ENCODE measurements around the gene CABP7.

Gene CABP7

GRCh38 chr22:29702000-29702930, 17.5 kb upstream of the CABP7 start:
- no peak for DNase-seq (ENCODE audit: low read depth)

DNA sequence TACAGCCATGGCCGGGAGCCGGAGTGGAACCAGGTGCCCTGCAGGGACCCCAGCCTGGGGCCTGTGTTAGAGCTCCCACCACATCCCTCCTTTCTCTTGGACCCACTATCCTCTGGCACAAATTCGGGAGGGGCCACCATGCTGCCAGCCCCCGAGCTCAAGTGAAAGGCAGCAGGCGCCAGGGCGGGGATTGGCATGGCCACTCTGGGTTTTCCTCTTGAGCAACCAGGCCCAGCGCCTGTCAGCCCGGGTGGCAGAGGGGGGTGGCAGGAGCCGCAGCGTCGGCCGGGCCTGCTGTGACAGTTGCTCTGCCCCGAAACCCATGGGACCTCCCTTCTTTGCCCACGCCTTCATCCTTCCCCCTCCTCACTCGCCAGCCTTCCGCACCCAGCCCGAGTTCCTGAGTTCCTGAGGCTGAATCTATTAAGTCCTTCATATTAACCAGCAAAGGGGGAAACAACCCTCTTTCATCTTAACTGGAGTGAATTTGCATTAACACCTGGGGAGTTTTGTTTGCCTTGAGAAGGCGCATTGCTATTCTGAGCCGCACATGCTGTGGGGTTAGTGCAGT, 16.8 kb upstream of the CABP7 start:
- no peak for DNase-seq (ENCODE audit: low read depth)

DNA sequence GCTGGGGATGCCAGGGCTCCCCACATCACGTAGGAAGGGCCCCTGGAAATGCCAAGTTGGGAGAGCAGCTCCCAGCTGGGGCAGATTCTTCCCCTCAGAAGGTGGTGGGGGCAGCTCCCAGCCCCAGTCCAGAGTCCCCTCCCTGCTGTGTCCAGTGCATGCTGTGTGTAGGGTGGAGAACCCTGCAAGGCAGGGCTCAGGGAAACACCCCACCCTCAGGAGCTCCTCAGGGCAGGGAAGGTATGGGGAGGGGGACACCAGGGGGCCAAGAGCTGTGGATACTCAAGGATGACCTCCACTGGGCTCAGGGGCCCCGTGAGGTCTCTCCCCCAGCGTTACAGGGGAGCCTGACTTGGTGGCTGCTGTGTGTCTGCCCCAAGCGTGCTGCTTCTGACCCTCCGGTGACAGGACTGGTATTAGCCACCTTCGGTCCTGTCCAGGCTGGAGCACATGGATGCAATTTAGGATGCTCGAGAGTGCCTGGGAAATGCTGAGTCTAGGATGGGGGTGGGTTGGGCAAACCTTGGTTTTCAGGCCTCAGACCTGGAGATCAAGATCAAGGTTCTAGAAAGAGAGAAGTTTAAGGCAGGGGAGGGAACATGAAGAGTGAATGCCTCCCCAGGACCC, 16.1 kb upstream of the CABP7 start:
- DNase-seq (ENCODE audit: low read depth), result no peak

- DNase-seq (ENCODE audit: low read depth), result no peak
These were observed 15.1 kb upstream of the CABP7 start for GRCh38 chr22:29704528-29705285.

DNA sequence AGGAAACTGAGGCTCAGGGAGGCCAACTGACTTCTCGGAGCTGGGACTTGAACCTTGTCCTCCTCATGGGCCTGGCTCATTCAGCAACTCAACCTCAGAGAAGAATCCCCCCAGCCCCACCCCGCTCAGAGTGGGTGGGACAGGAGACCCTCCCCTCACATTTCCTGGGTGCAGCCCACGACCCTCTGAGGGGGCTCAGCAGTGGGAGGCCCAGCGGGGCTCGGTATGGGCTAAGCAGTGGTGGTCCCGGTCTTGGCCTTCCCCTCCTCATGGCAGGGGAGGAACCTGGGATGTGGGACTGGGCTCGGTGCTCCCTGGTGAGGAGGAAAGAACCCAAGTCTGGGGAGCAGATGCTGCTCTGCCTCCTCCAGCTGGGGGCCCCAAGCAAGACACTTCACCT, 14.2 kb upstream of the CABP7 start:
- no peak for DNase-seq (ENCODE audit: low read depth)

DNA sequence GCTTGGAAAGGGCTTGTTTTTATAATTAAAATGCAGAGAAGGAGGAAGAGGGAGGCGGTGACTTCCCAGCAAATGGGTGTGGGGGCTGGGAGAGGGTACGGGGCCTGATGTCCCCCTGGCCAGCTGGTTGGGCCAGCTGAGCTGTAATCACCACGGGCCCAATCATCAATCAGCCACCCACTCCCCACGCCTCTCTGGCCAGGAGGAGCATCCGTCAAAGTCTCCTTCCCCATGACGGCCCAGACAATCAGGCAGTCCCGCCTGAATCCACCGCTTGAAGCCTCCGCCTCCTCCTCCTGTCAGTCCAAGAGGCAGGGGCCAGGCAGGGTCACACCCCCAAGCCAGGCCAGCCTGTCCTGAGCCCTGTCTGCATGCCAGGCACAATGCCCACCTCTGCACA, 13.3 kb upstream of the CABP7 start:
- no peak for DNase-seq (ENCODE audit: low read depth)

GRCh38 chr22:29707010-29707409, 12.8 kb upstream of the CABP7 start:
- DNase-seq (ENCODE audit: low read depth), result no peak

DNA sequence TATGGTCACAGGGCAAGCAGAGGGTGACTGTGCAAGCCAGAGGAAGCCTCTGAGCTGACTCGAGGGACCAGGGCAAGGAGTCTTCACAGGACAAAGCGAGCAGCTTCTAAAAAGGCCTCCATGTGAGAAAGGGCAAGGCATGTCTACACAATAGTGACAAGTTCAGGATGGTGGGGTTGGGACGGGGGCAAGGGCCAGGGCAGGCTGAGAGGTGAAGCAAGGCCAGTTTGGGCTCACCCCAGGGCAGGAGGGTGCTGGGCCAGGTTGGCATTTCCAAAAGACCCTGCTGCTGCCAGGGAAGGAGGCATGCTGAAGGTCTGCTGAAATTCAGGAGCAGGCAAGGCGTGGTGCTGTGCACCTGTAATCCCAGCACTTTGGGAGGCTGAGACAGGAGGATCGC, 12.3 kb upstream of the CABP7 start:
- no peak for DNase-seq (ENCODE audit: low read depth)

- DNase-seq (ENCODE audit: low read depth), result no peak
These were observed 9.6 kb upstream of the CABP7 start for GRCh38 chr22:29710193-29710592.

- DNase-seq (ENCODE audit: low read depth), result no peak
These were observed 8.7 kb upstream of the CABP7 start for GRCh38 chr22:29710922-29711593.

- DNase-seq (ENCODE audit: low read depth), result no peak
These were observed 7.7 kb upstream of the CABP7 start for GRCh38 chr22:29712119-29712518.

GRCh38 chr22:29713156-29713727, 6.6 kb upstream of the CABP7 start:
- no peak for DNase-seq (ENCODE audit: low read depth)

DNA sequence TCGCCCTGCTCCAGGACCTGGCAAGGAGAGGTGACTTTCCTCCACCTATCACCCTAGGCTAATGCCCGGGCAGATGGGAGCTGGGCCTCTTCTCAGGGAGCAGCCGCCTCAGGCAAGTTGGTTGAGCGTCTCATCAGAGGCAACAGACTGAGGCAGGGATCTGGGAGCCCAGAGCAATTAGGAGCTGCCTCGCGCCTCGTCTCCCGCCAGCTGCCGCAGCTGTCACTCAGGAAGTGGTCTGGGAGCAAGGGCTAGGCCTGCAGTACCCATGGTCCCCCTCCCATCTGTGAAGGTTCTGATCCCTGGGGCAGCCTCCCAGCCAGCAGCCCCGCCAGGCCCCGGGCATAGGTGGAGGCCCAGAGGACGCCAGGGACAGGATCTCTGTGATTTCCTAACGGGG, 4.6 kb upstream of the CABP7 start:
- DNase-seq (ENCODE audit: low read depth), result no peak

DNA sequence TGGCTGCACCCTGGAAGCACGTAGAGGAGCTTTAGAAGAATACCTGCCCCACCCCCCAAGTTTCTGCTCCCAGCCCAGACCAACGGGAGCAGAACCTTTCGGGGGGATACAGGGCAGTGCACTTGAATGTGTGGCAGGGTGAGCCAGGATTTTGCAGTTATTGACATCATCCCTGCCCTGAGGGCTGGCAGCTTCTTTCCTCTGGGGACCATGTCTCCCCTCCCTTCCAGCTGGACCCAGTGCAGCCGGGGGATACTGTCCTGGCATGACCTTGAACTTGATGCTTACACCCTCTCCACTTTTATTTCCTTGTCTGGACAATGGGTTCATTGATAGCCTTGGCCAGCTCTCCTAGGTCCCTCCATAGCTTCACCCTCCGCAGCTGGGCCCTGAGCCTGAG, 4.1 kb upstream of the CABP7 start:
- DNase-seq (ENCODE audit: low read depth), result no peak

DNA sequence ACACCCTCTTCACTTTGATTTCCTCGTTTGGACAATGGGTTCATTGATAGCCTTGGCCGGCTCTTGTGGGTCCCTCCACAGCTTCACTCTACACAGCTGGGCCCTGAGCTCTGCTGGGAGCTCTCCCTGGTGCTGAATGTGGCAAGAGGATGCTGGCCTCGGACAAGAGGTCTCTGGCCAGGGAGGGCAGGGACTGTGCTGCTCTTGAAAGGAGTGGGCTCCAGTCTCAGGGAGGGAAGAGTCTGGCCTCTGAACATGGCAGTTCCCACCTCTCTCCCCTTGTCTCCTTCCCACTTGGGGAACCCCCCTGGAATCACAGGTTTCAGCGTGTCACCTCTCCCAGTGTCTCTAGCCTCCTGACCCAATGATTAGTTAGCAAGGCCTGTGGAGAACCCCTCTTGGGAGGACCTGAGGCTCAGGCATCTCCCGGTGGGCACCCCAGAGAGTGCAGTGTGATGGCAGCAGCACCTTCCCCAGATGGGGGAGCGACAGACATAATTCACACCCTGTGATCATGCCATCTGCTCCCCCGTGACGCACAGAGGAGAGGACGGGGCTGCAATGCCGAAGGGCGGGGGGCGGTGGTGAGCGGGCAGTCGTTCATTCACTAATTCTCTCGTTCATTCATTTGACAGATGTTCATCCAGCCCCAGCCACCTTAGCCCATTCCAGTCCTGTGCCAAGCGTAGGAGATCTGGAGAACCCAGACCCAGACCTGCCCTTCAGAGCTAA, 2.8 kb upstream of the CABP7 start:
- DNase-seq (ENCODE audit: low read depth), result no peak

DNA sequence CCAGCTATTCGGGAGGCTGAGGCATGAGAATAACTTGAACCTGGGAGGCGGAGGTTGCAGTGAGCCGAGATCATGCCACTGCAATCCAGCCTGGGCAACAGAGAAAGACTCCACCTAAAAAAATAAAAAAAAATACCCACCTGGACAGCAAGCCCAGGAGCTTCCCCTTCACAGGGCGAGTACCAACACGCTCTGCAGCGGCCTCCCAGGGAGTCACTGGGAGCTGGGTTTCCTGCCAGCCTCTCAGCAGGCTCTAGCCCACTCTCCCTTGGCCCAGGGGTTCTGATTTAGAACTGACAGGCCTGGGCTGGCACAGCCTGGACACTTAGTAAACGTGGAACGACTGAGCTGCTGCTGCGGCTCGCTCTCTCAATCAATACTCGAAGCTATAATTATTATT, 2.0 kb upstream of the CABP7 start:
- DNase-seq (ENCODE audit: low read depth), result no peak

DNA sequence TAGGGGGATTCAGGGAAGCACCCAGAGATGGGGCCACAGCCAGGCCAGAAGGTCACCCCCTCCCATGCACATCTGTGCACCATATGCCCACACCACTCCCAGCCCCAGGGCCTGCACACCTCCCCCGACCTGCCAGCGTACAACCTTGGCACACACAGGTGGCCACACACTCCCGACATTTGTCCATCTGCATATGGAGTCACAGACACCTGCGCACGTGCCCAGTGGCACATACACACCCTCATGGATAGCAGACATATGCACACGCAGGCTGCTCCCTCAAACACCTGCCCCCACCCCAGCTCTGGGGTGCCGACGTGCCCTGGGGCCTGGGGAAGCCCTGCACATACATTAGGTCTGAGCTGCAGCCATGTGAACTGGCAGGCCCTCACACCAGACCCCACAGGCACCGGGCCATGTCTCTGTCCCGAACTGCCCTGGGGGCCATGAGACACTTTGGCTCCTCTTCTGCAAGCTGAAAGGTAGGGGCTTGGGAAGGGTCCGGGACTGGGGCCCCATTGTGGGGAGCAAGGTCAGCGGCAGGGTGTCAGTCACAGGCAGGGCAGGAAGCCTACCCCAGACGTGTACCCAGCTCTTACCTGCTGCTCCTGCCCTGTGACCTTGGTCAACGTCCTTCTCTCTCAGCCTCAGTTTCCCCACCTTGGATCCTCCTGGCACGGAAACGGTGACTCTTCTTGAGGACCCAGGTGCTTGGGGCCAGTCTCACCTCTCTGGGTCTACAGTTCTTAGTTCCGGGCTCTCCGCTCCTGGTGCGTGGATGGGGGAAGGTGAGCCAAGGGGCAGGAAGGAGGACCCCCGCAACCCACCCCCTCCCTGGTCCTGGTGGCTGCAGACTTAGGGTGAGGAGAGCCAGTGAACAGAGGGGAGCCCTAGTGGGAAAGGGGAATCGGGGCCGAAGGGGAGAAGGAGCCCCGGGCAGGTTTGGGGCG, 579 bp upstream of the CABP7 start:
- DNase-seq (ENCODE audit: low read depth), result no peak

GRCh38 chr22:29720811-29721323, 1.1 kb downstream of the CABP7 start:
- no peak for DNase-seq (ENCODE audit: low read depth)

GRCh38 chr22:29722151-29722550, 2.3 kb downstream of the CABP7 start:
- DNase-seq (ENCODE audit: low read depth), result no peak

GRCh38 chr22:29722587-29722986, 2.8 kb downstream of the CABP7 start:
- no peak for DNase-seq (ENCODE audit: low read depth)
